Neural cell (in vitro differentiated cells): Measurements from ENCODE around the gene EHD1. TPM values are rescaled to one million over a fixed set of nuclear protein-coding genes. Genes with fewer than 3 reads are reported as not detected.

ENCODE experiments used
- H2AFZ ChIP-seq: fragments of 200-600, 300-800 bp; sonication (generic), shearing (Covaris generic); 2 replicates; pipeline ENCODE4 v1.6.0; 2014; ENCODE audit warnings: low read depth, mild to moderate bottlenecking, antibody characterized with exemption, low read length, moderate library complexity
- H3F3A ChIP-seq: fragments of 200-600 bp; shearing (Covaris generic); 2 replicates; pipeline ENCODE4 v1.6.1; 2016; ENCODE audit warnings: mild to moderate bottlenecking, moderate library complexity, mixed read lengths, antibody characterized with exemption, low read length; ENCODE audit not compliant: insufficient read depth, poor library complexity, severe bottlenecking
- H3K27ac ChIP-seq: fragments of 200-600, 300-800 bp; sonication (generic), shearing (Covaris generic); 2 replicates; pipeline ENCODE4 v1.5.1; 2014; ENCODE audit warnings: mild to moderate bottlenecking, low read length, moderate library complexity
- H3K27me3 ChIP-seq: fragments of 300-800, 200-600 bp; sonication (generic), shearing (Covaris generic); 2 replicates; pipeline ENCODE4 v1.6.0; 2014; ENCODE audit warnings: mild to moderate bottlenecking, low read depth, low read length, moderate library complexity; ENCODE audit not compliant: insufficient read depth
- H3K36me3 ChIP-seq: fragments of 300-800, 200-600 bp; sonication (generic), shearing (Covaris generic); 2 replicates; pipeline ENCODE4 v1.5.1; 2014; ENCODE audit warnings: mild to moderate bottlenecking, antibody characterized with exemption, low read length, moderate library complexity; ENCODE audit not compliant: insufficient read depth
- H3K4me2 ChIP-seq: fragments of 300-800, 200-600 bp; sonication (generic), shearing (Covaris generic); 2 replicates; pipeline ENCODE4 v1.6.0; 2014; ENCODE audit warnings: mild to moderate bottlenecking, low read length
- H3K4me3 ChIP-seq: fragments of 300-800, 200-600 bp; sonication (generic), shearing (Covaris generic); 2 replicates; pipeline ENCODE4 v1.5.1; 2014; ENCODE audit warnings: mild to moderate bottlenecking, low read length, moderate library complexity
- H3K79me2 ChIP-seq: fragments of 200-600 bp; shearing (Covaris generic); replicated peaks from 2 replicates; pipeline ENCODE4 v1.6.0; 2014; ENCODE audit warnings: mild to moderate bottlenecking, low read length, moderate library complexity; ENCODE audit not compliant: insufficient read depth
- H3K9ac ChIP-seq: fragments of 300-800, 200-600 bp; sonication (generic), shearing (Covaris generic); 2 replicates; pipeline ENCODE4 v1.6.1; 2016; ENCODE audit warnings: mild to moderate bottlenecking, low read length, mixed read lengths
- H3K9me2 ChIP-seq: fragments of 200-600 bp; shearing (Covaris generic); 2 replicates; pipeline ENCODE4 v1.6.1; 2016; ENCODE audit warnings: mild to moderate bottlenecking, low read length, mixed read lengths; ENCODE audit not compliant: insufficient read depth
- H3K9me3 ChIP-seq: fragments of 200-600, 300-800 bp; sonication (generic), shearing (Covaris generic); 2 replicates; pipeline ENCODE4 v1.6.1; 2016; ENCODE audit warnings: mild to moderate bottlenecking, mixed run types, low read length, moderate library complexity, mixed read lengths
- H4K20me1 ChIP-seq: fragments of 200-600 bp; shearing (Covaris generic); 2 replicates; pipeline ENCODE4 v1.6.1; 2016; ENCODE audit warnings: mild to moderate bottlenecking, mixed run types; ENCODE audit not compliant: insufficient read depth
- EP300 ChIP-seq: fragments of 450-650 bp; conservative IDR thresholded peaks from 2 replicates; pipeline ENCODE4 v1.6.1; 2014; ENCODE audit warnings: antibody characterized with exemption, mild to moderate bottlenecking, moderate library complexity; ENCODE audit not compliant: poor library complexity, severe bottlenecking
- EZH2 ChIP-seq: fragments of 200-600, 300-800 bp; shearing (Covaris generic), sonication (generic); IDR thresholded peaks from 2 replicates; pipeline ENCODE4 v1.6.1; 2014; ENCODE audit warnings: antibody characterized with exemption, low read length, borderline replicate concordance, mild to moderate bottlenecking; ENCODE audit not compliant: insufficient read depth, poor library complexity, severe bottlenecking
- MXI1 ChIP-seq: fragments of 450-650 bp; conservative IDR thresholded peaks from 2 replicates; pipeline ENCODE4 v1.6.1; 2014; ENCODE audit warnings: antibody characterized with exemption, mild to moderate bottlenecking; ENCODE audit not compliant: poor library complexity, severe bottlenecking
- POLR2AphosphoS5 ChIP-seq: IDR thresholded peaks from 2 replicates; pipeline ENCODE4 v1.6.1; 2012
- RAD21 ChIP-seq: fragments of 450-650 bp; conservative IDR thresholded peaks from 2 replicates; pipeline ENCODE4 v1.6.1; 2014; ENCODE audit warnings: antibody characterized with exemption, mild to moderate bottlenecking, moderate library complexity
- SMC3 ChIP-seq: fragments of 450-650 bp; conservative IDR thresholded peaks from 2 replicates; pipeline ENCODE4 v1.6.1; 2014; ENCODE audit warnings: antibody characterized with exemption, mild to moderate bottlenecking, moderate library complexity; ENCODE audit not compliant: poor library complexity
- TAF1 ChIP-seq: IDR thresholded peaks from 2 replicates; pipeline ENCODE4 v1.6.1; 2012; ENCODE audit warnings: low read depth
- polyA plus RNA-seq: library from polyadenylated mRNA; depleted of rRNA; stranded (reverse); fragments of >200 nt; gene quantifications from 2 replicates; pipeline ENCODE4 v1.2.3, GENCODE V29; 2014
- TF ChIP-seq, protein P1 (sequence below): IDR thresholded peaks from 2 replicates; pipeline ENCODE4 v1.6.1; 2012; ENCODE audit warnings: borderline replicate concordance
- TF ChIP-seq, protein P2 (sequence below): fragments of 450-650 bp; IDR thresholded peaks from 2 replicates; pipeline ENCODE4 v1.5.1; 2014; ENCODE audit warnings: antibody characterized with exemption, mild to moderate bottlenecking, moderate library complexity; ENCODE audit not compliant: poor library complexity, severe bottlenecking

Gene EHD1
- polyA plus RNA-seq, 1 donor from 2014 or later = 26.4 TPM

- no peak overlapping the region for H2AFZ ChIP-seq
- no peak overlapping the region for H3K4me2 ChIP-seq
- TF ChIP-seq, protein P1, sequence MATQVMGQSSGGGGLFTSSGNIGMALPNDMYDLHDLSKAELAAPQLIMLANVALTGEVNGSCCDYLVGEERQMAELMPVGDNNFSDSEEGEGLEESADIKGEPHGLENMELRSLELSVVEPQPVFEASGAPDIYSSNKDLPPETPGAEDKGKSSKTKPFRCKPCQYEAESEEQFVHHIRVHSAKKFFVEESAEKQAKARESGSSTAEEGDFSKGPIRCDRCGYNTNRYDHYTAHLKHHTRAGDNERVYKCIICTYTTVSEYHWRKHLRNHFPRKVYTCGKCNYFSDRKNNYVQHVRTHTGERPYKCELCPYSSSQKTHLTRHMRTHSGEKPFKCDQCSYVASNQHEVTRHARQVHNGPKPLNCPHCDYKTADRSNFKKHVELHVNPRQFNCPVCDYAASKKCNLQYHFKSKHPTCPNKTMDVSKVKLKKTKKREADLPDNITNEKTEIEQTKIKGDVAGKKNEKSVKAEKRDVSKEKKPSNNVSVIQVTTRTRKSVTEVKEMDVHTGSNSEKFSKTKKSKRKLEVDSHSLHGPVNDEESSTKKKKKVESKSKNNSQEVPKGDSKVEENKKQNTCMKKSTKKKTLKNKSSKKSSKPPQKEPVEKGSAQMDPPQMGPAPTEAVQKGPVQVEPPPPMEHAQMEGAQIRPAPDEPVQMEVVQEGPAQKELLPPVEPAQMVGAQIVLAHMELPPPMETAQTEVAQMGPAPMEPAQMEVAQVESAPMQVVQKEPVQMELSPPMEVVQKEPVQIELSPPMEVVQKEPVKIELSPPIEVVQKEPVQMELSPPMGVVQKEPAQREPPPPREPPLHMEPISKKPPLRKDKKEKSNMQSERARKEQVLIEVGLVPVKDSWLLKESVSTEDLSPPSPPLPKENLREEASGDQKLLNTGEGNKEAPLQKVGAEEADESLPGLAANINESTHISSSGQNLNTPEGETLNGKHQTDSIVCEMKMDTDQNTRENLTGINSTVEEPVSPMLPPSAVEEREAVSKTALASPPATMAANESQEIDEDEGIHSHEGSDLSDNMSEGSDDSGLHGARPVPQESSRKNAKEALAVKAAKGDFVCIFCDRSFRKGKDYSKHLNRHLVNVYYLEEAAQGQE = no peak
- TF ChIP-seq POLR2AphosphoS5 (no peak), RAD21 (no peak), EP300 (no peak), TAF1 (no peak), EZH2 (no peak), MXI1 (no peak)
- TF ChIP-seq, protein P2, sequence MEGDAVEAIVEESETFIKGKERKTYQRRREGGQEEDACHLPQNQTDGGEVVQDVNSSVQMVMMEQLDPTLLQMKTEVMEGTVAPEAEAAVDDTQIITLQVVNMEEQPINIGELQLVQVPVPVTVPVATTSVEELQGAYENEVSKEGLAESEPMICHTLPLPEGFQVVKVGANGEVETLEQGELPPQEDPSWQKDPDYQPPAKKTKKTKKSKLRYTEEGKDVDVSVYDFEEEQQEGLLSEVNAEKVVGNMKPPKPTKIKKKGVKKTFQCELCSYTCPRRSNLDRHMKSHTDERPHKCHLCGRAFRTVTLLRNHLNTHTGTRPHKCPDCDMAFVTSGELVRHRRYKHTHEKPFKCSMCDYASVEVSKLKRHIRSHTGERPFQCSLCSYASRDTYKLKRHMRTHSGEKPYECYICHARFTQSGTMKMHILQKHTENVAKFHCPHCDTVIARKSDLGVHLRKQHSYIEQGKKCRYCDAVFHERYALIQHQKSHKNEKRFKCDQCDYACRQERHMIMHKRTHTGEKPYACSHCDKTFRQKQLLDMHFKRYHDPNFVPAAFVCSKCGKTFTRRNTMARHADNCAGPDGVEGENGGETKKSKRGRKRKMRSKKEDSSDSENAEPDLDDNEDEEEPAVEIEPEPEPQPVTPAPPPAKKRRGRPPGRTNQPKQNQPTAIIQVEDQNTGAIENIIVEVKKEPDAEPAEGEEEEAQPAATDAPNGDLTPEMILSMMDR = no peak
- H3K9ac ChIP-seq = no peak overlapping the region
- no peaks in the 10 kb centered on the region for H3F3A ChIP-seq
- no peaks in the 10 kb centered on the region for H3K9me2 ChIP-seq
- no peaks in the 10 kb centered on the region for H3K9me3 ChIP-seq
- no peaks in the 10 kb centered on the region for H3K27me3 ChIP-seq
- no peak overlapping the region for H3K27ac ChIP-seq
- no peaks in the 10 kb centered on the region for H4K20me1 ChIP-seq
- peak overlapping the region; percentile 81 for H3K4me3 ChIP-seq
- no peaks in the 10 kb centered on the region for H3K36me3 ChIP-seq
- peaks cover 36% of the 10 kb centered on the region for H3K79me2 ChIP-seq
Measured at GRCh38 chr11:64875369-64876228, 2.8 kb downstream of the EHD1 start.

GRCh38 chr11:64874308-64875240, 3.8 kb downstream of the EHD1 start:
- H4K20me1 ChIP-seq = no peaks in the 10 kb centered on the region
- H3K4me3 ChIP-seq = no peak overlapping the region
- H3K36me3 ChIP-seq = no peaks in the 10 kb centered on the region
- H2AFZ ChIP-seq = no peak overlapping the region
- no peak overlapping the region for H3K27ac ChIP-seq
- TF ChIP-seq, protein P2 = no peak
- TF ChIP-seq RAD21 = no peak
- TF ChIP-seq MXI1 = no peak
- TF ChIP-seq, protein P1 = no peak
- no peak for TF ChIP-seq EP300
- no peak for TF ChIP-seq TAF1
- TF ChIP-seq POLR2AphosphoS5 = no peak
- TF ChIP-seq EZH2 = no peak
- no peak for TF ChIP-seq SMC3
- H3K9me2 ChIP-seq = no peaks in the 10 kb centered on the region
- no peaks in the 10 kb centered on the region for H3K9me3 ChIP-seq
- no peaks in the 10 kb centered on the region for H3F3A ChIP-seq
- H3K9ac ChIP-seq = no peak overlapping the region
- H3K4me2 ChIP-seq = no peak overlapping the region
- H3K79me2 ChIP-seq = peaks cover 36% of the 10 kb centered on the region
- H3K27me3 ChIP-seq = no peaks in the 10 kb centered on the region
